ENCODE results near the gene PRR12.

PRR12 gene

DNA sequence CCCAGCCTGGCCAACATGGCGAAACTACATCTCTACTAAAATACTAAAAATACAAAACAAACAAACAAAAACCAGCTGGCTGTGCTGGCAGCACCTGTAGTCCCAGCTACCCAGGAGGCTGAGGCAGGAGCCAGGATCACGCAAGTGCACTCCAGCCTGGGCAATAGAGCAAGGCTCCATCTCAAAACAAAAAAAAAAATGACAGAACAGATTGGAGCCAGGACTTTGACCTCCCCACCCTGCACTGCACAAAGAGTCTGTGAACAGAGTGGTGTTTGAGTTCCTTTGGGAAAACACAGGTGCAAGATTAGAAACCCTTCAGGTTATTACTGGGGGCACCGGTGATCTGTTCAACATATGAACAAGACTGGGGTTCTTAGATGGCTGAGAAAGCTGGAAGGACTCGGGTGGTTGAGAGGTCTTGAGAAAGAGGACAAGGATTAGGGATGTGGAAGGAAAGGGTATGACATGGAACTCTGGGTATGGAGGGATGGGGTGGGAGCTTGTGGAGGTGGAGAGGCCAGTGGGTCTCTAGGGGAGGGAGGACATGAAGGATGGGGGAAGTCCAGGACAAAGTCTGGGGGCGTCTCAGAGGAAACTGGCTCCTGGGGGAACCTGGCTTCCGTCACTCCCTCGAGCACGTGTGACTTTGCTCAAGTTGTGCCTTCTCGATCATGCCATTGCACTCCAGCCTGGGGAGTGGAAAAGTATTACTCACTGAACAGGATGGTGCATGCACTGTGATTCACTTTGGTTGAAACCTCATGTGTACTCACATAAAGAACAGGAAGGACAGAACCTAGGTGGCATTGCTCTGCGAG, 37.3 kb upstream of the PRR12 start:
- no peaks in the 10 kb centered on the region for H3K27me3 ChIP-seq (ENCODE audit: control insufficient read depth, insufficient read depth, low read length)
- no peak overlapping the region for H2AFZ ChIP-seq
- no peaks in the 10 kb centered on the region for H3K36me3 ChIP-seq (ENCODE audit: control insufficient read depth, insufficient read depth, low read length)
- no peak overlapping the region for H3K27ac ChIP-seq
- H3K4me1 ChIP-seq: no peaks in the 10 kb centered on the region
- no peaks in the 10 kb centered on the region for H3K79me2 ChIP-seq
- TF ChIP-seq, protein P1, sequence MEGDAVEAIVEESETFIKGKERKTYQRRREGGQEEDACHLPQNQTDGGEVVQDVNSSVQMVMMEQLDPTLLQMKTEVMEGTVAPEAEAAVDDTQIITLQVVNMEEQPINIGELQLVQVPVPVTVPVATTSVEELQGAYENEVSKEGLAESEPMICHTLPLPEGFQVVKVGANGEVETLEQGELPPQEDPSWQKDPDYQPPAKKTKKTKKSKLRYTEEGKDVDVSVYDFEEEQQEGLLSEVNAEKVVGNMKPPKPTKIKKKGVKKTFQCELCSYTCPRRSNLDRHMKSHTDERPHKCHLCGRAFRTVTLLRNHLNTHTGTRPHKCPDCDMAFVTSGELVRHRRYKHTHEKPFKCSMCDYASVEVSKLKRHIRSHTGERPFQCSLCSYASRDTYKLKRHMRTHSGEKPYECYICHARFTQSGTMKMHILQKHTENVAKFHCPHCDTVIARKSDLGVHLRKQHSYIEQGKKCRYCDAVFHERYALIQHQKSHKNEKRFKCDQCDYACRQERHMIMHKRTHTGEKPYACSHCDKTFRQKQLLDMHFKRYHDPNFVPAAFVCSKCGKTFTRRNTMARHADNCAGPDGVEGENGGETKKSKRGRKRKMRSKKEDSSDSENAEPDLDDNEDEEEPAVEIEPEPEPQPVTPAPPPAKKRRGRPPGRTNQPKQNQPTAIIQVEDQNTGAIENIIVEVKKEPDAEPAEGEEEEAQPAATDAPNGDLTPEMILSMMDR (IDR thresholded peaks at IDR 0.05): no peak
- H3K4me2 ChIP-seq (ENCODE audit: low read length): no peak overlapping the region
- no peak overlapping the region for H3K4me3 ChIP-seq (ENCODE audit: low read depth, low read length)
- no peaks in the 10 kb centered on the region for H3K9me3 ChIP-seq (ENCODE audit: control insufficient read depth, low read length)
- no peak overlapping the region for H3K9ac ChIP-seq

DNA sequence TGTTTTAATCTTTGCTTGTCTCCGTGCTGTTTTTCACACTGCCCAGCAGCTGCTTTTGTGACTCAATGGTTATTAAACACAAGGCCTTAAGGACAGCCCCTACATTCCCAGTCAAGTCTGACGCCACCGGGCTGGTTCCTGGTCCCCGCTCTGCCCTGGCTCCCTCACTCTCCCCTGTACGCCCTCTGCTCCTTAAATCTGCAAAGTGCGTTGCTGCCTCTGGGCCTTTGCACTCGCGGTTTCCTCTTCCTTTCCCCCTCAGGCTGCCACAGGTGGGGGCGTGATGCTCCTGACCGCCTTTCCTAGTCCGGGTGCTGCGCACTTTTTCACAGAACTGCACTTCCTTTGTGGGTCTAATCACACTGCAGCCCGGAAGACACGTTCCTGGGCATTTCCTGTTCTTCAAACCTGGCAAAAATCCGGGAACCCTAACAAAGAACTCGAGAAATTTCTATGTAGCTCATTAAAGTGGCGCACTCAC, 36.2 kb upstream of the PRR12 start:
- H3K27ac ChIP-seq: peak overlapping the region; percentile 39
- H3K4me1 ChIP-seq: no peaks in the 10 kb centered on the region

DNA sequence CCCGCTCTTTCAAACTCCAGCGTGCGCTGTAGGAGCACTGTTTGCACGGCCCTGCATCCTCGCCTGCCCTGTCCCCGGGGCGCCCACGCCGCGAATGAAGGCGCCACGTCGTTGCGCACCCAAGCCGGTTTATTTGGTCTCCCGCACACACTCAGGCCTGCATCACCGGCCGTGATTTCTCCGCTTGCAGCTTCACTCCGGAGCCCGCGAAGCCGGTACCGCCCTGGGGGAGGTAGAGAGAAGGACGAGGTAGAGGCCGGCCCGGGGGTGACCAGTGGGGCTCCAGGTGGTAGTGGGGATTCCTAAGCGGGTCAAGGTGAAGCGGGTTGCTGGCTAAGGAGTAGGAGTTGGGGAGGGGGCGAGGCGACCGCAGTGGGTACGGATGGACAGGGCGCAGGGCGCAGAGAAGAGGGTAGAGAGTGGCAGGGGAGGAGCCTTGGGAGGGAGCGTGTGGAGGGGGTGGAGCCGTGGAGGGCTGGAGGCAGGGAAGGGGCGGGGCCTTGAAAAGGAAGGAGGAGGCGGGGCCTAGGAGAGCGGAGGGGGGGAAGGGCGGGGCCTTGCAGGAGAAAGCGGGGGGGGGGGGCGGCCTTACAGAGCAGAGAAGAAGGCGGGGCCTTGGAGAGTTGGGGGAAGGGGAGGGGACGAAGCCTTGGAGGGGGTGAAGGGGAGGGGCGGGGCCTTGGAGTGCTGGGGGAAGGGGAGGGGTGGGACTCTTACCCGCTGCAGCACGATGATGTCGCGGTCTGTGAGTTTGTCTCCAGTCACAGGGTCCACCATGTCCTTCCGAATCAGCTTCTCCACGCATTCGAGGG, 35.2 kb upstream of the PRR12 start:
- no peak overlapping the region for H2AFZ ChIP-seq
- H3K4me2 ChIP-seq (ENCODE audit: low read length): no peak overlapping the region
- no peaks in the 10 kb centered on the region for H3K9me3 ChIP-seq (ENCODE audit: control insufficient read depth, low read length)
- H3K4me1 ChIP-seq: no peaks in the 10 kb centered on the region
- H3K4me3 ChIP-seq (ENCODE audit: low read depth, low read length): no peak overlapping the region
- peak overlapping the region; percentile 7 for H3K27ac ChIP-seq
- H3K36me3 ChIP-seq (ENCODE audit: control insufficient read depth, insufficient read depth, low read length): no peaks in the 10 kb centered on the region
- no peaks in the 10 kb centered on the region for H3K79me2 ChIP-seq
- H3K9ac ChIP-seq: no peak overlapping the region
- H3K27me3 ChIP-seq (ENCODE audit: control insufficient read depth, insufficient read depth, low read length): no peaks in the 10 kb centered on the region
- TF ChIP-seq, protein P1 (IDR thresholded peaks at IDR 0.05): no peak

More for the DNA sequence above, 36.2 kb upstream of the PRR12 start:
- no peaks in the 10 kb centered on the region for H3K9me3 ChIP-seq (ENCODE audit: control insufficient read depth, low read length)
- H3K4me3 ChIP-seq (ENCODE audit: low read depth, low read length): no peak overlapping the region
- no peaks in the 10 kb centered on the region for H3K27me3 ChIP-seq (ENCODE audit: control insufficient read depth, insufficient read depth, low read length)
- H3K79me2 ChIP-seq: no peaks in the 10 kb centered on the region
- H2AFZ ChIP-seq: no peak overlapping the region
- no peak overlapping the region for H3K4me2 ChIP-seq (ENCODE audit: low read length)
- TF ChIP-seq, protein P1 (IDR thresholded peaks at IDR 0.05): no peak
- H3K9ac ChIP-seq: no peak overlapping the region
- no peaks in the 10 kb centered on the region for H3K36me3 ChIP-seq (ENCODE audit: control insufficient read depth, insufficient read depth, low read length)

DNA sequence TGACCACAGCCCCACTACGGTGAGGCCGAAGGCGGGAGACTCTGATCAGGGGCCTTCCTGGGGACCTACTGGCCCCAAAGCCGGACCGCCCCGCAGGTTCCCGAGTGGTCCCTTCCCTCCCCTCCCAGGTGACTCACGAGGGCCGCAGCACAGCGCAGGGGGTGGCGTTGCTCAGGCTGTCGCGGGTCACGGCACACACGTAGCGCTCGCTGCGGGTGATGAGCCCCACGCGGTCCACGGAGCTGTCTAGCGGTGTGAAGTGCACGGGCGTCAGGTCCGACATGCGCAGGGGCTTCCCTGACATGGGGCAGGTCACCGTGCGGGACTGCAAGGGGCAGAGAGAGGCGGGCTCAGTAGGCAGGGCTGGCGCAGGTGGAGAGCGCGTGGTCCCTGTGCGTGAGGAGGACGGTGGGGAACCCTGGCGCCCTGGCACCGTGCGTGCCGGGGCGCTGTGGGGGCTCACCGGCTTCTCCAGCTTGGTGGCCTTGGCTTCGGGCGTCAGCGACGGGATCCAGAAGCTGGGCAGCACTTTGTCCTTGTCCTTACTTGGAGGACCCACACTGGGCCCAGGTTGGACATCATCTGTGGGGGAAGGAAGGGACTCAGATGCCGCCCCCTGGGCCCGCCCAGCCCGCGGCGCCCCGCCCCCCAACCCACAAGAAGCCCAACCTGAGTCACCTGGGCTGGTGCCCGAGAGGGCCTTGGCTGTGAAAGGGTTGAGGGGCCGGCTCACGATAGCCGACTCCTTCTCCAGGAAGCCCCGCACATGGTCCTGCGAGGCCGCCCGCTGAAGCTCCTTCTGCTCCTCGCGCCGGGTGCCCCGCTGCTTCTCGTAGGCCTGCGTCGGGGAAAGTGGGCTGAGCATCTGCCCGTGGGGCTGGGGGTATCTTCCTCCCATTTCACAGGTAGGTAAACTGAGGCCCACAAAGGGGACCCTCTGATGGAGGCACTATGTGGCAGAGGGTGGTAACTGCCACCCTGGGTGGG, 34.3 kb upstream of the PRR12 start:
- no peak overlapping the region for H2AFZ ChIP-seq
- H3K36me3 ChIP-seq (ENCODE audit: control insufficient read depth, insufficient read depth, low read length): no peaks in the 10 kb centered on the region
- no peaks in the 10 kb centered on the region for H3K27me3 ChIP-seq (ENCODE audit: control insufficient read depth, insufficient read depth, low read length)
- no peak overlapping the region for H3K4me3 ChIP-seq (ENCODE audit: low read depth, low read length)
- H3K27ac ChIP-seq: no peak overlapping the region
- H3K79me2 ChIP-seq: no peaks in the 10 kb centered on the region
- H3K9me3 ChIP-seq (ENCODE audit: control insufficient read depth, low read length): no peaks in the 10 kb centered on the region
- TF ChIP-seq, protein P1 (IDR thresholded peaks at IDR 0.05): no peak
- H3K4me1 ChIP-seq: no peaks in the 10 kb centered on the region
- no peak overlapping the region for H3K4me2 ChIP-seq (ENCODE audit: low read length)
- H3K9ac ChIP-seq: no peak overlapping the region

Data from parathyroid adenoma (tissue), 2 donors.